Ishikawa (cell line): Measurements from ENCODE around the gene C10orf95.

Experiments
- EGR1 ChIP-seq: IDR thresholded peaks from 2 replicates; pipeline ENCODE4 v1.6.1; 2012
- EP300 ChIP-seq: IDR thresholded peaks from 2 replicates; pipeline ENCODE4 v1.6.1; 2012; ENCODE audit warnings: borderline replicate concordance
- FOXM1 ChIP-seq: IDR thresholded peaks from 2 replicates; pipeline ENCODE4 v1.6.1; 2012; ENCODE audit warnings: low read depth, borderline replicate concordance
- TCF12 ChIP-seq: IDR thresholded peaks from 2 replicates; pipeline ENCODE4 v1.6.1; 2012; ENCODE audit warnings: low read depth
- TF ChIP-seq, protein P1 (sequence below): IDR thresholded peaks from 2 replicates; pipeline ENCODE4 v1.6.1; 2012; ENCODE audit warnings: low read depth, mild to moderate bottlenecking
- TF ChIP-seq, protein P2 (sequence below): IDR thresholded peaks from 2 replicates; pipeline ENCODE4 v1.6.1; 2012
- TF ChIP-seq, protein P3 (sequence below): IDR thresholded peaks from 2 replicates; pipeline ENCODE4 v1.6.1; 2012

DNA sequence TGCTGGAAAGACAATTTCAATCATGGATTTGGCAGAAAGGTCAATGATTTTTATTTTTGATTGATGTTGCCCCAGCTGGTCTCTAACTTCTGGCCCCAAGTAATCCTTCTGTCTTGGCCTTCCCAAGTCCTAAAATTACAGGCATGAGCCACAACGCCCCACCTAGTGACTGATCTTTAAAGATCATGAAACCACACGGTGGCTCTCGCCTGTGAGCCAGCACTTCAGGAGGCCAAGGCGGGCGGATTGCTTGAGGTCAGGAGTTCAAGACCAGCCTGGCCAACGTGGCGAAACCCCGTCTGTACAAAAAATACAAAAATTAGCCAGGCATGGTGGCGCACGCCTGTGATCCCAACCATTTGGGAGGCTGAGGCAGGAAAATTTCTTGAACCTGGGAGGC, 12.6 kb upstream of the C10orf95 start:
- TF ChIP-seq TCF12 (no peak), EGR1 (no peak), FOXM1 (no peak), EP300 (no peak)
- TF ChIP-seq, protein P1, sequence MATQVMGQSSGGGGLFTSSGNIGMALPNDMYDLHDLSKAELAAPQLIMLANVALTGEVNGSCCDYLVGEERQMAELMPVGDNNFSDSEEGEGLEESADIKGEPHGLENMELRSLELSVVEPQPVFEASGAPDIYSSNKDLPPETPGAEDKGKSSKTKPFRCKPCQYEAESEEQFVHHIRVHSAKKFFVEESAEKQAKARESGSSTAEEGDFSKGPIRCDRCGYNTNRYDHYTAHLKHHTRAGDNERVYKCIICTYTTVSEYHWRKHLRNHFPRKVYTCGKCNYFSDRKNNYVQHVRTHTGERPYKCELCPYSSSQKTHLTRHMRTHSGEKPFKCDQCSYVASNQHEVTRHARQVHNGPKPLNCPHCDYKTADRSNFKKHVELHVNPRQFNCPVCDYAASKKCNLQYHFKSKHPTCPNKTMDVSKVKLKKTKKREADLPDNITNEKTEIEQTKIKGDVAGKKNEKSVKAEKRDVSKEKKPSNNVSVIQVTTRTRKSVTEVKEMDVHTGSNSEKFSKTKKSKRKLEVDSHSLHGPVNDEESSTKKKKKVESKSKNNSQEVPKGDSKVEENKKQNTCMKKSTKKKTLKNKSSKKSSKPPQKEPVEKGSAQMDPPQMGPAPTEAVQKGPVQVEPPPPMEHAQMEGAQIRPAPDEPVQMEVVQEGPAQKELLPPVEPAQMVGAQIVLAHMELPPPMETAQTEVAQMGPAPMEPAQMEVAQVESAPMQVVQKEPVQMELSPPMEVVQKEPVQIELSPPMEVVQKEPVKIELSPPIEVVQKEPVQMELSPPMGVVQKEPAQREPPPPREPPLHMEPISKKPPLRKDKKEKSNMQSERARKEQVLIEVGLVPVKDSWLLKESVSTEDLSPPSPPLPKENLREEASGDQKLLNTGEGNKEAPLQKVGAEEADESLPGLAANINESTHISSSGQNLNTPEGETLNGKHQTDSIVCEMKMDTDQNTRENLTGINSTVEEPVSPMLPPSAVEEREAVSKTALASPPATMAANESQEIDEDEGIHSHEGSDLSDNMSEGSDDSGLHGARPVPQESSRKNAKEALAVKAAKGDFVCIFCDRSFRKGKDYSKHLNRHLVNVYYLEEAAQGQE = no peak
- TF ChIP-seq, protein P2, sequence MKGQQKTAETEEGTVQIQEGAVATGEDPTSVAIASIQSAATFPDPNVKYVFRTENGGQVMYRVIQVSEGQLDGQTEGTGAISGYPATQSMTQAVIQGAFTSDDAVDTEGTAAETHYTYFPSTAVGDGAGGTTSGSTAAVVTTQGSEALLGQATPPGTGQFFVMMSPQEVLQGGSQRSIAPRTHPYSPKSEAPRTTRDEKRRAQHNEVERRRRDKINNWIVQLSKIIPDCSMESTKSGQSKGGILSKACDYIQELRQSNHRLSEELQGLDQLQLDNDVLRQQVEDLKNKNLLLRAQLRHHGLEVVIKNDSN = no peak
- TF ChIP-seq, protein P3, sequence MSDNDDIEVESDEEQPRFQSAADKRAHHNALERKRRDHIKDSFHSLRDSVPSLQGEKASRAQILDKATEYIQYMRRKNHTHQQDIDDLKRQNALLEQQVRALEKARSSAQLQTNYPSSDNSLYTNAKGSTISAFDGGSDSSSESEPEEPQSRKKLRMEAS = no peak
